Neural progenitor cell (in vitro differentiated cells): ENCODE data around the gene MDN1. TPM values are rescaled to one million over a fixed set of nuclear protein-coding genes. Genes with fewer than 3 reads are reported as not detected.

Experiments used
- DNase-seq: peaks from one replicate; pipeline ENCODE4 v3.0.0-alpha.2; 2016; ENCODE audit warnings: low spot score
- H2AFZ ChIP-seq: fragments of 200-600 bp; sonication (generic); replicated peaks from 2 replicates; pipeline ENCODE4 v1.6.1; 2016; ENCODE audit warnings: antibody characterized with exemption
- H3F3A ChIP-seq: fragments of 200-600 bp; sonication (generic); 2 replicates; pipeline ENCODE4 v1.6.1; 2016; ENCODE audit warnings: antibody characterized with exemption, low read depth
- H3K27ac ChIP-seq: fragments of 200-600 bp; sonication (generic); 2 replicates; pipeline ENCODE4 v1.5.1; 2016; ENCODE audit warnings: mild to moderate bottlenecking
- H3K27me3 ChIP-seq: fragments of 200-600 bp; sonication (generic); 2 replicates; pipeline ENCODE4 v1.6.1; 2016; ENCODE audit warnings: mild to moderate bottlenecking, moderate library complexity
- H3K36me3 ChIP-seq: fragments of 200-600 bp; sonication (generic); 2 replicates; pipeline ENCODE4 v1.5.1; 2016
- H3K4me1 ChIP-seq: fragments of 200-600 bp; sonication (generic); 2 replicates; pipeline ENCODE4 v1.6.1; 2016; ENCODE audit warnings: mixed run types
- H3K4me2 ChIP-seq: fragments of 200-600 bp; sonication (generic); 2 replicates; pipeline ENCODE4 v1.6.1; 2016
- H3K4me3 ChIP-seq: fragments of 200-600 bp; sonication (generic); 2 replicates; pipeline ENCODE4 v1.5.1; 2016
- H3K79me2 ChIP-seq: fragments of 200-600 bp; sonication (generic); 2 replicates; pipeline ENCODE4 v1.6.1; 2016; ENCODE audit warnings: low read depth
- H3K9ac ChIP-seq: fragments of 200-600 bp; sonication (generic); 2 replicates; pipeline ENCODE4 v1.6.1; 2016
- H3K9me3 ChIP-seq: fragments of 200-600 bp; sonication (generic); 2 replicates; pipeline ENCODE4 v1.5.1; 2016; ENCODE audit warnings: low read depth
- H4K20me1 ChIP-seq: fragments of 200-600 bp; sonication (generic); 2 replicates; pipeline ENCODE4 v1.6.1; 2016; ENCODE audit warnings: low read depth
- H3K27ac Mint-ChIP-seq: 3 replicates; pipeline ENCODE4 v1.8.0; 2021; ENCODE audit warnings: mixed read lengths
- H3K27me3 Mint-ChIP-seq: 2 replicates; pipeline ENCODE4 v1.8.0; 2022; ENCODE audit warnings: low read depth, mild to moderate bottlenecking, inconsistent platforms, moderate library complexity, mixed read lengths; ENCODE audit not compliant: insufficient read depth
- H3K36me3 Mint-ChIP-seq: 3 replicates; pipeline ENCODE4 v1.8.0; 2021; ENCODE audit warnings: mixed read lengths
- H3K4me1 Mint-ChIP-seq: 3 replicates; pipeline ENCODE4 v1.8.0; 2021; ENCODE audit warnings: mixed read lengths
- H3K4me3 Mint-ChIP-seq: 3 replicates; pipeline ENCODE4 v1.8.0; 2021; ENCODE audit warnings: mild to moderate bottlenecking, moderate library complexity, mixed read lengths
- H3K9me3 Mint-ChIP-seq: 3 replicates; pipeline ENCODE4 v1.8.0; 2020; ENCODE audit warnings: mixed read lengths
- CTCF ChIP-seq: fragments of 200-600 bp; sonication (generic); IDR thresholded peaks from 2 replicates; pipeline ENCODE4 v1.5.1; 2017; ENCODE audit warnings: antibody characterized with exemption, mild to moderate bottlenecking
- EZH2 ChIP-seq: fragments of 200-600 bp; sonication (generic); IDR thresholded peaks from 2 replicates; pipeline ENCODE4 v1.6.1; 2017; ENCODE audit warnings: antibody characterized with exemption, mild to moderate bottlenecking, moderate library complexity
- EZH2phosphoT487 ChIP-seq: fragments of 200-600 bp; sonication (generic); IDR thresholded peaks from 2 replicates; pipeline ENCODE4 v1.6.1; 2017; ENCODE audit warnings: antibody characterized with exemption
- total RNA-seq: library from RNA; depleted of rRNA; stranded (reverse); fragments of >200 nt; gene quantifications from 2 replicates; pipeline ENCODE4 v1.2.3, GENCODE V29; 2015; ENCODE audit warnings: low replicate concordance

MDN1 gene
- total RNA-seq, 1 donor from 2014 or later, result 40.7 TPM

GRCh38 chr6:89842228-89842627 is 22.6 kb upstream of the MDN1 start:
- H3K36me3 Mint-ChIP-seq, result peaks cover 10% of the 10 kb centered on the region
- Histone ChIP-seq H4K20me1 (peaks cover 80% of the 10 kb centered on the region), H3K9ac (no peak overlapping the region), H3K36me3 (peaks cover 5% of the 10 kb centered on the region), H3K4me3 (no peak overlapping the region), H3F3A (peaks cover 3% of the 10 kb centered on the region), H3K4me2 (no peak overlapping the region), H3K27me3 (no peaks in the 10 kb centered on the region), H3K79me2 (peaks cover 100% of the 10 kb centered on the region), H2AFZ (no peak overlapping the region), H3K4me1 (no peaks in the 10 kb centered on the region), H3K27ac (no peak overlapping the region), H3K9me3 (no peaks in the 10 kb centered on the region)
- TF ChIP-seq EZH2, result no peak
- no peak for TF ChIP-seq EZH2phosphoT487
- no peak for TF ChIP-seq CTCF
- H3K27ac Mint-ChIP-seq, result no peak overlapping the region
- H3K4me3 Mint-ChIP-seq, result no peak overlapping the region
- no peaks in the 10 kb centered on the region for H3K9me3 Mint-ChIP-seq
- H3K27me3 Mint-ChIP-seq, result no peaks in the 10 kb centered on the region
- peaks cover 16% of the 10 kb centered on the region for H3K4me1 Mint-ChIP-seq
- no peak for DNase-seq

GRCh38 chr6:89840538-89840937 is 20.9 kb upstream of the MDN1 start:
- Histone ChIP-seq H3K27ac (no peak overlapping the region), H3K27me3 (no peaks in the 10 kb centered on the region), H3F3A (no peaks in the 10 kb centered on the region), H3K79me2 (peaks cover 100% of the 10 kb centered on the region), H3K4me1 (no peaks in the 10 kb centered on the region), H3K4me2 (no peak overlapping the region), H3K4me3 (no peak overlapping the region), H3K9ac (no peak overlapping the region), H4K20me1 (peaks cover 79% of the 10 kb centered on the region), H3K36me3 (peaks cover 5% of the 10 kb centered on the region), H3K9me3 (no peaks in the 10 kb centered on the region), H2AFZ (no peak overlapping the region)
- DNase-seq, result no peak
- Mint-ChIP-seq H3K4me1 (peaks cover 20% of the 10 kb centered on the region), H3K9me3 (no peaks in the 10 kb centered on the region), H3K27ac (no peak overlapping the region), H3K36me3 (peaks cover 20% of the 10 kb centered on the region), H3K4me3 (no peak overlapping the region), H3K27me3 (no peaks in the 10 kb centered on the region)
- TF ChIP-seq EZH2phosphoT487, result no peak
- TF ChIP-seq EZH2, result no peak
- no peak for TF ChIP-seq CTCF

- Histone ChIP-seq H2AFZ (no peak overlapping the region), H3K9ac (no peak overlapping the region), H3K27me3 (no peaks in the 10 kb centered on the region), H3K79me2 (peaks cover 100% of the 10 kb centered on the region), H3F3A (peaks cover 3% of the 10 kb centered on the region), H3K4me1 (no peaks in the 10 kb centered on the region), H3K36me3 (peaks cover 8% of the 10 kb centered on the region), H3K9me3 (no peaks in the 10 kb centered on the region), H3K27ac (no peak overlapping the region), H3K4me2 (no peak overlapping the region), H4K20me1 (peaks cover 49% of the 10 kb centered on the region), H3K4me3 (no peak overlapping the region)
- Mint-ChIP-seq H3K27ac (no peak overlapping the region), H3K36me3 (peaks cover 32% of the 10 kb centered on the region), H3K27me3 (no peaks in the 10 kb centered on the region), H3K4me1 (peaks cover 11% of the 10 kb centered on the region), H3K4me3 (peak overlapping the region; percentile 10), H3K9me3 (no peaks in the 10 kb centered on the region)
- no peak for TF ChIP-seq EZH2
- TF ChIP-seq CTCF, result no peak
- no peak for TF ChIP-seq EZH2phosphoT487
- no peak for DNase-seq
Observed at GRCh38 chr6:89836639-89837222, 17.1 kb upstream of the MDN1 start.
